Stimulated activated CD8-positive, alpha-beta memory T cell treated with anti-CD3 and anti-CD28 coated beads, Interleukin-12 subunit alpha, Interleukin-12 subunit beta, amount 100 ng/mL, for 24 hours (primary cell): ENCODE data around the gene PGM2.

Source experiments
- DNase-seq: peaks from one replicate; pipeline ENCODE4 v3.0.0-alpha.2; 2020; ENCODE audit errors: extremely low read depth

PGM2 gene

DNA sequence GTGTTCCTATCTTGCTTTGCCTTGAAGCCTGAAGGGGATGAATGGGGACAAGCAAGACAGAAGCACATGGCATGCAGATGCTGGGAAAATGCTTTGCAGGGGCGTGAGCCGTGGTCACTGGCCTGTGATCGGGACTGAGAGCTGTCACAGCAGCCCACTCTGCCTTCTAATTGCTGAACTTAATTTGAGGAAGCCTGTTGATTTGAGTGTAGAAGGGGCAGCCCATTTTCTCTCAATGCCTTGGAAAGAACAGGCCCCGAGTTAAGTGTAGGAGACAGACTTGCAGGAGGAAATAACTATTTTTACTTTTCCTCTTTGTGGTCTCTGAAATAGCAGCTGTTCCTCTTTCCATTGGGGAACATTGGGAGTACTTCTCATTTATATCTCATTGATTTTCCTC lies 38.3 kb downstream of the PGM2 start:
- DNase-seq: no peak

DNA sequence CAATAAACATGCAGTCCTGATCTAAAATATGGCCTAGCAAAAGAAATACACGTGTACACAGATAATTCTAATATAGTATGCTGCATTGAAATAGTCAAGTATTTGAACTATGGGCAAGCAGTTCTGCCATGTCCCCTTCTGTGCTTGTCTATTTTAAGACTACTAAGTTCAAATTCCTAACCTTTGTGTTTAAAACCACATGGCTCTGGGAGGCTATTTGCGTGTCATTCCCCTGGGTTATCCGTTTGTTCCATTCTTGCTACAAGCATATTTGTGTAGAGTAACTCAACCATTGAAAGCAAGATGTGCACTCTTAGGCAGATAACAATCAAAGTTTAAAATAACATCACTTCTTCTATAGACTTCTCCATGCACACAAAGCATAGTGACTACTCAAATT lies 39.0 kb downstream of the PGM2 start:
- DNase-seq: no peak

DNA sequence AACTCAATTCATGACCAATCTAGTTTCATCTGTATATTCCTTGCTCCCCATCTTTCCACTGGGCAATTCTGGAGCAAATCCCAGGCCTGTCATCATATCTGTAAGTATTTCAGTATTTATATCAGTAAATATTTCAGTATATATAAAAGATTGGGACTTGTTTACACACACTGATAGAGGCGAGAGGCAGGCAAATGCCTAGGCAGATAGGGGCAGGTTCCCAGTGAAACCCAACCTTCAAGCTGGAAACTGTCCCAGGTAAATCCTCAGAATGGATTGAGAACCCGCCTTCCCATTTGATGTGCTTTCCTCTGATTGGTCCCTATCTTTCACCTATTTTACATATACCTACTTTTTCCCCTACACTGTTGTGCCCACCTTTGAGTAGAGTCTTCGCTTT lies 40.6 kb downstream of the PGM2 start:
- DNase-seq: no peak

DNA sequence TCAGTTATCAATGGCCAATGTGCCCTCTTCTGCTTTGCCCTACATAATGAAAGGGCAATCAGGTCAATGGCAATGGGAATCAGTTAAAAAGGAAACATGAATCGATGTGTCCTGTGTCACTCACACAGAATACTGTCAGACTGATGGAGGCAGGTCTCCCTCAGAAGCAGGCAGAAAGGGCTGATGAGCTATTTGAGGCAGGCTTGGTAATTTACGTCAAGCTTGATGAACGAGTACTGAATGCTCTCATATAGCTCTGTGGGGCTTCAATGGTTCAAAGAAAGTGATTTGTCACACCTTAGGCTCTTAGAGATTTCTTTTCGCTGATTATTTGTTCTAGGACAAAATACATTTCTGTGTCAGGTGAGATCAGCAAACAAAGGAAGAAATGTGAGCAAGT lies 41.8 kb downstream of the PGM2 start:
- DNase-seq: no peak

DNA sequence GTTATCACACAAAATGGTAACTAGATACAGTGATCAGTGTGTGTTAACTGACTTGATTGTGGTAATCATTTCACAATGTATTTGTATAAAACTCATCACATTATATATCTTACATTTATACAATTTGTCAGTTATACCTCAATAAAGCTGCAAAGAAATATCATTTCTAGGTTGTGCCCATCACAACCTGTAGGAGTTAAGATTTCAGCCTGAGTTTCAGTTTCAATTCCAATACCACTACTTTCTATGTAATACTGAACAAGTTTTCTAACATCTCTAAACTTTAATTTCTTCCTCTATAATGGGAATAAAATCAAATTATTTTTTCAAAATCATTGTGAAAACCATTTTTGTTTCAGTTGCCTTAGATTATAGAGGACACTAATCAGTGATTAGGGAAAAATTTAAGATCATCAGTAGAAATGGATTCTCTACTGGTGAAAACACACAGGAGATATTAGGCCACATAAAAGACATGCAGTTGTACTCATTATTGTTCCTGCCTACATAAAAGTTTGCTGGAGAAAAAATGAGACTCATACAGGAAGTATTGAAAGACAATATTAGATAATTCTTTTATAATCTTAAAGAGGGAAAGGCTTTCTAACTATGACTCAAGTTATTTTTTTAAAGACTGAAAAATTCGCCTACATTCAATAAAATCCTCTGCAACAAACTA lies 46.0 kb downstream of the PGM2 start:
- DNase-seq: no peak

DNA sequence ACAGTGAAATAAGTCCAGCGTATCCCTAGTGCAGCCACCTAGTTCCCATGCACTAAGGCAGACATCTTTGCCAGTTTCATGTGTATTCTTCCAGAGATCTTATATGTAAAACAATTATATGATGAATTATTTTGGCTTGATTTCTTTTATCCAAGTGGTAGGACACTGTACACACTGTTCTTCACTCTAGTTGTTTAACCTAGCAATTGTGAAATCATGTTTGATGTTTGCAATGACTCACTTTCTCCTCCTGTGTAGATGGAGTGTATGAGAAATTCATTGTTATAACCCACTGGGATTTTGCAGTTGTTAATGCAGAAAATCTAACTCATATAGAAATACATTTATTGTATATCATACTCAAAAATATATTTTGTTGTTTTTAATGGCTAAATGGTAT lies 46.9 kb downstream of the PGM2 start:
- no peak for DNase-seq

DNA sequence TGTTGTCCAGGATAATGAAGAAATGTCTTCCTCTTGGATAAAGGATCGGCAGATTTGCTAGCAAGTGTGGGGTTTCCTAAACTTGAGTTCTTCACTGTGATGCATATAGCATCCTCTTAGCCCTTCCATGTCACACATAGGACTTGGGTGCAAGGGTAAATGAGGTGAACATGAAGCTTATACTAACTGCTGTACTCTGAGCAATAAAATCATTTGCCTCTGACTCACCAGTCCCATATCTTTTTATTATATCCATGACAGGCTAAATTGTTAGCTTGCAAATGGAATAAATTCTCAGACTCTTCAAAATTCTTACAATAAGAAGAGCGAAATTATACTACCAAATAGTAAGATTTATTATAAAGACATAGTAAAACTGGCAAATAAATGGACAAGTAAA lies 49.7 kb downstream of the PGM2 start:
- DNase-seq: no peak

DNA sequence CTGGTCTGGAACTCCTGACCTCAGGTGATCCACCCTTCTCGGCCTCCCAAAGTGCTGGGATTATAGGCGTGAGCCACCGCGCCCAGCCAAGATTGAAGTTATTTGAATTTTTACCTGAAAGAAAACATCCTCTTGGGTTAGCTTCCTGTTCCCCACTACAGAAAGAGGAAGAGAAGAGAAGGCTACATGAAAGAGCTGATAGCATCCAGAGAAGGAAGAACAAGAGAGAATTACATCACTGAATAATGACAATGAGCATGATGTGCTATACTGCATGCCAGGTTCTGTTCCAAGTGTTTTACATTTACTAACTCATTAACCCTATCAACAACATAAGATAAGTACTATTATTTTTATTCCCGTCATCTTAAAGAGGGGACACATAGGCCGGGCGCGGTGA lies 52.9 kb downstream of the PGM2 start:
- no peak for DNase-seq

DNA sequence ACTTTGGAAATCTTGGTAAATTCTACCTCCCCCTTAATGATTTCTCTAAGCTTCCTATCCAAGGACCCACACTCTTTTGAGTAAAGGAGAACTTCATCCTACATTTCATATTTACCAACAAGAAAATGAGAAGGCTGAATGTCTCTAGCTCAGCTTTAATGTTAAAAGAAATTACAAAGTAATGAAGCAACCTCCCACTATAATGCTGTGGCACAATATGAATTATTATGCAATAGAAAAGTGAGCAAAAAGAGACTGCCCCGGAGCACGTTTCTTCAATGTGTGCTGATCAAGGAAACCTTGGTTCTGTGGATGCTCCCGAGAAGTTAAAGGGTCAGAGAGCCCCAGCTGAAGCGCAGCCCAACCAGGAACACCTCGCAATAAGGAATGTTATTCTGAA lies 55.3 kb downstream of the PGM2 start:
- no peak for DNase-seq

DNA sequence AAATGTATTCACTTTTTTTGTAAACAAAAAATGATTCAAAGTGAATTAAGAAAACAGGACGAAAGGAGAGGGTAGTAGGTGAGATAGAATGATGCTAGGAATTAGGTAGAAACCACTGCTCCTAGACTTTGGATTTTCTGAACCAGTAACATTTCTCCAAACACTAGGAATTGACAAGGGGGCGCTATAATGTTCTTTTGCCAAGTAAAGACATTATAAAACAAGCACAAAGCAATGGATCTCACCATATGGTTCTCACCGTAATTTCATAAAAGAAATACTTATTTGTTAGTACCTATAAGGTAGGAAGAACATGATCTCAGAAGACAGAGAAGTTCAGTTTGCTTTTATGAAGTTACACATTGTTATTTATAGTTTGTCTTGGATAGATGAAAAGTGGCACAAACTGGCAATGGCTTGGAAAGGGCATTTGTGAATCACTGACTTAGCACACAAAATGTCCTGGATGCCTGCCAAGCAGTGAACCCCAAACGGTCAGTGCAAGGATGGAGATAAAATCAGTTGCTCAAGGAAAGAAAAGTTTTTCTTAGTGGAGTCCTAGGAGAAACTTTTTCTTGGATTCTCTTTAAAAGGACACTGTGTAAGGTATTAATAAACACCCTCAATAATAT lies 56.3 kb downstream of the PGM2 start:
- no peak for DNase-seq

DNA sequence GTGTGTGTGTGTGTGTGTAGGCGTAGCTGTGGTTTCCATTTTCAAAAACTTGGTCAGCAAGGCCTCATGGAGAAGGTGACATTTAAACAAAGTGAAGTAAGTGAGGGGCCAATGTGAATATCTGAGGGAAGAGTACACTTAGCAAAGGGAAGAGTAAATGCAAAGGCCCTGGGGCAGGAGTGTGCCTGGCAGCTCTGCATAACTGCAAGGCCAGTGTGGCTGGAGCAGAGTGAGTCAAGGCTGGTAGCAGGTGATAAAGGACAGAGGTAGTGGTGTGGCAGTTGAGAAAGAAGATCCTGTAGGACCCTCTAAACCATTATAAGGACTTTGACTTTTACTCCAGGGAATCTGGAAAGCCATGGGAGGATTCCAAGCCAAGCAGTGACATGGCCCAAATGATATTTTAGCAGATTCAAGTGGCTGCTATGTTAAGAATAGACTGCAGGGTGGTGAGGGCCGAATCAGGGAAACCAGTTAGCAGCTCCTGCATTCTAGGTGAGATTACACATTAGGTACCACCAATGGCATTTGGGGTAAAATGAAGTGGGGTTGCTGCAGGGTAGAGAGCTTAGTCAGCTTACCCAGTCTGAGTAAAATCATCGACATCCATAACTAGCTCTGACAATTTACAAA lies 58.5 kb downstream of the PGM2 start:
- DNase-seq: no peak

DNA sequence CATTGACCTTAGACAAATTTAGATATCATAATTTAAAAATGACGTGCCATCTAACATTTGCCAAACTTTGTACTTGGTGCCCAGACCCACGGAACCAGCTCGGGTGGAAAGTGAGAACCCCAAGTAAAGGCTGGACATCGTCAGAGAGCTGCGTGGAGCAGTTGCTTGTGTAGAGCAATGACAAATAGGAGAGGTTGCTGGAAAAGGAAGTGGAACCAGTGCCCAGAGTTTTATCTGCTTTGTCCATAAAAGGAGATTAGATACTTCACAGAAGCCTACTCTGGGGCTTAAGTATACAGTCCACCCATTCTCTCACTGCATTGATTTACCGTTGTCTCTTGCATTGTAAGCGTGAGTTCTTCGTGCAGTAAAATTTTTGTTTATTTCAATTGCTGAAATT lies 59.0 kb downstream of the PGM2 start:
- DNase-seq: no peak

DNA sequence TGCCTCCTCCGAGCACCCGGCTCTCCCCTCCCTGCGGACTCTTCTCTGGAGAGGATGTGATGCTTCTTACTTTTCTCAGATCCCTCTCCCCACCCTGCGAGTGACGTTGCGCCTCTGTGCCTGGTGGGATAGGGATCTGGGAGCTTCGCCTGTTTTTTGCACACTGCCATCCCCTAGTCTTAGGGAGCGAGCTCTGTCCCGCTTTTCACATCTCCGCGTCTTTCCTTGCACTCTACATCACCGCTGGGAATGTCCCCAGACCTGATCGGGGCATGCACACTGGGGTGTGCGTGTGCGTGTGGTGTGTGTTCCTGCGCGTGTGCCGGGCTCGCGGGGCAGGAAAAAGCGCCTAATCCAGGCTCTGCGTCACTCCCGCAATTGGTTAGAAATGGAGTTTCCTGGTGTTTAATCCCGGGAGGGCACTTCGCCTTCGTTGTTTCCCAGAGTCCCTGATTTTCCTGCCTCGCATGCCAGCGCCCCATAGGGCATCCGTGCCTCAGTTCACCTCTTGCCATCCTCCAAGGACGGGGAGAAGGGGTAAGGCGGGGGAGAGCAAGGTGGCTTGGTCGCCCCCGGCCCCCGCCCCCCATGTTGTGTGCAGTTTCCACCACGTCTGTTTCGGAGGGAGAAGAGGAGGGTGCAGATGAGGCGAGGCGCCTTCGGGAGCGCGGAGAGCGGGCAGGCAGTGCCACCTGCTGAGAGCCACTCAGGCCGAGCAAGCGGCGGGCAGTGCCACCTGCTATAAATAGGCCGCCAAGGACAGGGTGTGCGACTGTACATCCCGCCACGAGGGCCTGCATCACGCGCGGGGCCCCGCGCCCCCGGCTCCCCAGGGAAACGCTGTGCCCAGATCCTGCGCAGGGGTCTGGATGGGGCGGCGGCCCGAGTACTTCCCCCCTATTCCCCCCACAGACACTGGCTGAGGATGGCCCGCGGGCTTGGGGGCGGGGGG lies 63.6 kb downstream of the PGM2 start:
- peak; percentile 5 for DNase-seq

DNA sequence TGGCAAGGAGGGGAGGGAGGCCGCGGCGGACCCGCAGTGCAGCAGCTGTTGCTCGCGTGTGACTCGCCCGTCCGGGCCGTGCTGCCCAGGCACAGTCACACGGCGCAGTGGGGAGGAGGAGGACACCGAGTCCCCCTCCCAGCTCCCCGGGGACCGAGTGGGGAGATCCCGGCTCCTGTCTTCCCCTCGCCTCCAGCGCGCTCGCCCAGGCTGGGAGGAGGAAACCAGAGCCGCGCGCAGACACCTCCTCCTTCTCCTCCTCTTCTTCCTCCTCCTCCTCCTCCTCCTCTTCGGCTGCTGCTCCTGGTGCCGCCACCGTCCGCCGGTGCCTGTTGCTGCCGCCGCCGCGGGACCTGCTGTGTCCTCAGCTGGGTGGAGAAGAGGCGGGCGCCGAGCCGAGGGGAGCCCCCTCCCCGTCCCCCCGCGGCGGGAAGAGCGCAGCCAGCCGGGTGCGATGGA lies 64.3 kb downstream of the PGM2 start, which contains the start of gene TBC1D1:
TBC1D1 (plus strand) TSS at position 284 of the 459 bp plus-strand sequence. CDS start 11,012 bp downstream, outside the sequence.
- peak; percentile 9 for DNase-seq

DNA sequence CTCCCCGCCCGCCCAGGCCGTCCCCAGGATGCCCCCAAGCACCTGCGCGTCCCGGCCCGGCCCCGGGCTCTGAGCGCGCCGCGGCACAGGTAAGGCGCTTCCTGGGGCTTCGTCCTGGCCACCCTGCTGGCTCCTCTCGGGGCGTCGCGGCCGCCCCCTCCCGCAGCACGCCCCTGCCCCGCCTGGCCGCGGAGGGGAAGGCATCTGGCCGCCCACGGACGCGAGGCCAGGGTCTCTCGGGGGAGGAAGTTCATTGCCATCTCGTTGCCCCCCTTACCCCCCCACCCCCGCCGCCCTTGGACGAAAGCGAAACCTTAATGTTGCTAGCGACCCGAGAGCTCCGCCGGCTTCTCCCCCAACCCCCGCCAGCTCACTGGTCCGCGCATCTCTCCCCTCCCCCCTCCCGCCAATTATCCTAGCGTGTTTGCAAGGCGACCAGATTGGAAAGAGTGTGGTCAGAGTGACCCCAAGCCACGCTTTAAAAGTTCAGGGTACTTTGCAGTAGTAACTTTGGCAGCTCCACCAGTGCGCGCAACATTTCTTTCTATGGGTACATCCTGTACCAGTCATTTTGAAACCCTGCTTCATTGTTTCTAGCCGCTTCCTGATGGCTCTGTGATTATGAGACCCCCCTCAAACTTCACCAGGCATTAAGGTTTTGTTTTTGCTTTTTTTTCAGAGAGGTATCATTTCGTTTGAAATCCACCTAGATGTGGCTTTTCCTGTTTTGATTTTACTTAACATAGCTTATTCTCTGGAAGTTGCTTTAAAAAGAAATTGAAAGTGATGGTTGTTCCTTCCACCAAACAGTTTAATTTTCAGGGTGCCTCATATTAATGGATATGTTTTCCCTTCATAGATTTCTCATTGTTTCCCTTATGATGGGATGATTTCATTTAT lies 65.0 kb downstream of the PGM2 start:
- DNase-seq: peak; percentile 21

DNA sequence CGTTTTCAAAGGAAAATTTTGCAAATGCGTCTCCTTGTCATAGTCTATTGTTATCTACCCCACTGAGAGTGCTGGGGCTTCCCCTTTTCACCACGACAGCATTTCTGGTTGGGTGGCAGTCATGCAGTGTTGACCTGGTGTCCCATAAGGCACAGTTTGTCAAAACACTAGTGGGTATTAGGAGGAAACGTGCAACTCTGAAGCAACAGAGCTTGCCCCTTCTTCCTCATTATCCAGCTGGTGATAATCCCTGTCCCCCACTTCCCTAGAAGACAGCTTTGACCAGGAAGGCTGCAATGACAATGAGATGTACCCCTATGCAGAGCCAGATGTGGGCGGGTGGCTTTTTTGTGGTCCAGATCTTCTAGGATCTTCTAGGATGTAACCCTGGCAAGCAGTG lies 66.2 kb downstream of the PGM2 start:
- DNase-seq: peak; percentile 28

DNA sequence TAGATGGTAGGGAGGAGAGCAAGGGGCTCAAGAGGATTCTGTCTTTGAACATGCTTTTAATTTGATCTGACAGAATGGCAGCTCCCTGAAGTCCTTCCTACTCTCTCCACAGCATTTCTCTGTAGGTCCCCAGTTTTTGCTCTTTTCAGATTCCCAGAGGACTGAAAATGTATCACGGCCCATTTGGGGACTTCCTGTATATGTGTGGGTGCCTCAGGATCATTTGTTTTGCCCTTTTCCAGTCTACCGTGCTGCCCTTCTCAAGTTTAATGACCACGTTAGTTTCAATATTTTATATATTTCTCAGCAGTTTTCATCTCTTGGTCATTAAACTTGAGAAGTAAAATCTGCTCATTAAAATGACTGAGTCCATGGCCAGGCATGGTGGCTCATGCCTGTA lies 66.7 kb downstream of the PGM2 start:
- DNase-seq: no peak

DNA sequence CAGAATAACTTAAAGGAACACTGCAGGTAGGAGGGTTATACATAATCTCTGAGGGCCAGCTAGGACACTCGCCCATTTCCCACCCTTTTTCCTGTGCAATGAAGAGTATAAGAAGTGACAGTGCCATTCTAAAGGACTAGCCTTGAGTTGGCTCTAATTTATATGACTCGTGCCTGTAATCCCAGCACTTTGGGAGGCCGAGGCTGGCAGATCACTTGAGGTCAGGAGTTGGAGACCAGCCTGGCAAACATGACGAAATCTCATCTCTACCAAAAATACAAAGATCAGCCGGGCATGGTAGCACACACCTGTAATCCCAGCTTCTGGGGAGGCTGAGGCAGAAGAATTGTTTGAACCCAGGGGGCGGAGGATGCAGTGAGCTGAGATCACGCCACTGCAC lies 68.8 kb downstream of the PGM2 start:
- DNase-seq: no peak

DNA sequence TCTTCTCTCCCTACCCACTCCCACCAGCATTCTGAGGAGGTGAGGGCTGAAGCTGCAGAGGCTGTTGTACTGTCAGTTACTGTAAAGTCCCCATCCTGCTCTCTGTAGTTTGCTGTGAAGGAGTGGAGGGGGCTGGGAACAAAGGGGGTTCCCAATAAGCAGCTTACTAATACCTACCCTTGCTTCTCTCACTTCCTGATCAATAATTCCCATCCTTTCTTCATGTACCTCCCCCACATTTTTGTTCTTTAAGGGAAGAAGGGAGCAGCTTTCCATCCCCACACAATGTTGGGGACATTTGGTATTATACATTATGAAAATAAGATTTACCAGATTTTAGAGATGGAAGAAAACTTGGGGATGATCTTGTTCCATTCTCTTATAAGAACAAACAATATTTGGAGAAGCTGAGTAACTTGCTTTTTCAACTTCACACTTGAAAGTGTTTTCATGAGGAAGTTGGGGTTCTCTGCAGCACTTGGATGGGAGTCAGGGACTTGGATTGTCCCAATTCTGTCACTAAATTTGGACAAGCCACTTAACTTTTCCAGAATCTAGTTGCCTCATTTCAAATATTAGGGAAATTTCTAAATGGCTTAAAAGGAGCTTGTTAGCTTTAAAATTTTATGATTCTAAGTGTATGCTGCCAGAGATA lies 69.8 kb downstream of the PGM2 start:
- DNase-seq: no peak

DNA sequence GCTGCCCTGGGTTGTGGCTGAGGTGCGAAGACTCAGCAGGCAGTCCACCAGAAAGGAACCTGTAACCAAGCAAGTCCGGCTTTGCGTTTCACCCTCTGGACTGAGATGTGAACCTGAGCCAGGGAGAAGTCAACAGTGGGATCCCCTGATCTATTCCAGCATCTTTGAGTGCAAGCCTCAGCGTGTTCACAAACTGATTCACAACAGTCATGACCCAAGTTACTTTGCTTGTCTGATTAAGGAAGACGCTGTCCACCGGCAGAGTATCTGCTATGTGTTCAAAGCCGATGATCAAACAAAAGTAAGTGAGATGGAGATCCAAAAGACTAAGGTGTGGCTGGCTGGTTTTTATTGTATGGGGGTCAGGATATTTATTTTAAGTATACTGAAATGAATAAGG lies 75.7 kb downstream of the PGM2 start:
- no peak for DNase-seq
